HG03066 (cell line): ENCODE results near the gene BCL7A.
A peak's percentile ranks its signal among the peaks of the same experiment; 100 is the strongest.
"Not testable (repeated sequence)": the region's sequence is repeated elsewhere in the genome, so short reads cannot be mapped to it uniquely, and the experiment has no call there.

ENCODE experiments used
- ATAC-seq: cut with Tn5 transposase; IDR thresholded peaks from one replicate; pipeline ENCODE4 v1.9.1; 2021; ENCODE audit warnings: low read depth; ENCODE audit not compliant: unreplicated experiment

Gene BCL7A

DNA sequence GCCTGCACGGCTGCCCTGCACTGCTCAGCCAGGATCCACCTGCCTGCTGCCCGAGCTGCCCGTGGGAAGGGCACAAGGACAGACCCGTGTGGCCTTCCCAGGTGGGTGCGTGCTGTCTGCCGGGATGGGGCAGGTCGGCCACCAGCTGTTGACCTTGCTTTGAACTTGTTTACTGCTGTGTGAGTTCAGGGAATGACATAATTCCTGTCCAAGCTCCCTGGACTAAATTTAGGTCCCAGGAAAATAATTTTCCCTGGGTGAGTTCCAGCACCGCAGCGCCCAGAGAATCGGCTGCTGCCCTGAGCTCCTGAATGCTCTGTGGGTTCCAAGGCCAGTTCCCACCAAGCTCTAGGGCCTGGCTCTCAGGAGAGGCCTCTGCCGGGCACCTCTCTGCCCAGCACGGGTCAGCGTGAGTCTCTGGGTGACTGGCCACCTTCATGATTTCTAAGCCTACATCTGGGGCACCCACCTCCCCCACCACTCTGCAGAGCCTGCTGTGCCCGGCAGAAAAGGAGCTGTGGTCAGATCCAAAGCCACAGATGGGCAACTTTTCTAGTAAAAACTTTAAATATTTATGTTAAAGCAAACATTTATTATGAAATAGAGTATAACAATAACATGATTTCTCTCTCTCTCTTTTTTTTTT is 29.7 kb downstream of the BCL7A start:
- no peak for ATAC-seq

DNA sequence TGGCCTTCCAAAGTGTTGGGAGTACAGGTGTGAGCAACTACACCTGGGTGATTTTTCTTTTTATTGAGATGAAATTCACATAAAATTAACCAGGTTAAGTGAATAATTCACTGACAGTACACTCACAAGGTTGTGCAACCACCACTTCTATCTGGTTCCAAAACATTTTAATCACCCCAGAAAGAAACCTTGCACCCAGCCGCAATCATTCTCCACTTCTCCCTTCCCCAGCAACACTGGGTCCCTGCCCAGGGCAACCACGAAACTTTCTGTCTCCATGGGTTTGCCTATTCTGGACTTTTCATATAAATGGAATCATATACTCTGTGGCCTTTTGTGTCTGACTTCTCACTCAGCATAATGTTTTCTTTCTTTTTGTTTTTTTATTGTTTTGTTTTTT is 30.6 kb downstream of the BCL7A start:
- ATAC-seq = no peak

DNA sequence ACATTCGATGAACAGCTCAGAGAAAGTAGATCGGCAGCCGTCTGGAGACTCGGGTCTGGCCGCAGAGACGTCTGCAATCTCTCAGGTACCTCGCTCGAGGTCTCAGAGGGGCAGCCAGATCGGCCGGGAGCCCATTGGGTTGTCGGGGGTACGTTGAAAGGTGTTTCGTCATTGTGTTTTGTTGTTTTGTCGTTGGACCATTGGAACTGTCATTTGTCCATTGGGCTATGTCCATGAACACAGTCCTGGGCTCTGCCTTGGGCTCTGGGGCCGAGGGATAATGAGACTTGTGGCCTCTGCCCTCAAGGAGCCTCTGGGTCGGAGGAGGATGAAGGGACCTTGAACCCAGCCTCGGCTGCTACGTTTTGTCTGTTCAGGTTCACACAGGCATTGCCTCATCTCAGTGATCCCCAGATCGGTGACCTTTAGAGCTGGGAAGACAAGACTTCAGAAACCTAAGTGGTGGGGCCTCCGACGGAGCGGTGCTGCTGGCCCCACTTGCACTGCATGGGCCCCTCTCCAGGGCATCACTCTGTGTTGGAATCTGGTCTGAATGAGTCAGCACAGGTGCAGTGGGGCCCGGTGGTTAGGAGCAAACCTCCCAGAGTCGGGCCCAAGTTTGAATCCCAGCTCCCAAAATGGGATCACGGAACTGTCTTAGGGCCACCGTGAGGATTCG is 33.3 kb downstream of the BCL7A start:
- no peak for ATAC-seq

DNA sequence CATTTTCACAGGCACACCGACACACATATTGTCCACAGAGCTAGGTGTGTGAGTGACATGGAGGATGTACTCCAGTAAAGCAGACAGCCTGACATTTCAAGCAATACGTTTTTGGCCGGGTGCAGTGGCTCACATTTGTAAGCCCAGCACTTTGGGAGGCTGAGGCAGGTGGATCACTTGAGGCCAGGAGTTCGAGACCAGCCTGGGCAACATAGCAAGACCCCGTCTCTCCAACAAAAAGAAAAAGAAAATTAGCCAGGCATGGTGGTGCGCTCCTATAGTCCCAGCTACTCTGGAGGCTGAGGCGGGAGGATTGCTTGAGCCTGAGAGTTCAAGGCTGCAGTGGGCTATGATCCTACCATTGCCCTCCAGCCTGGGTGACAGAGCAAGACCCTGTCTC is 34.7 kb downstream of the BCL7A start:
- ATAC-seq = not testable (repeated sequence)

DNA sequence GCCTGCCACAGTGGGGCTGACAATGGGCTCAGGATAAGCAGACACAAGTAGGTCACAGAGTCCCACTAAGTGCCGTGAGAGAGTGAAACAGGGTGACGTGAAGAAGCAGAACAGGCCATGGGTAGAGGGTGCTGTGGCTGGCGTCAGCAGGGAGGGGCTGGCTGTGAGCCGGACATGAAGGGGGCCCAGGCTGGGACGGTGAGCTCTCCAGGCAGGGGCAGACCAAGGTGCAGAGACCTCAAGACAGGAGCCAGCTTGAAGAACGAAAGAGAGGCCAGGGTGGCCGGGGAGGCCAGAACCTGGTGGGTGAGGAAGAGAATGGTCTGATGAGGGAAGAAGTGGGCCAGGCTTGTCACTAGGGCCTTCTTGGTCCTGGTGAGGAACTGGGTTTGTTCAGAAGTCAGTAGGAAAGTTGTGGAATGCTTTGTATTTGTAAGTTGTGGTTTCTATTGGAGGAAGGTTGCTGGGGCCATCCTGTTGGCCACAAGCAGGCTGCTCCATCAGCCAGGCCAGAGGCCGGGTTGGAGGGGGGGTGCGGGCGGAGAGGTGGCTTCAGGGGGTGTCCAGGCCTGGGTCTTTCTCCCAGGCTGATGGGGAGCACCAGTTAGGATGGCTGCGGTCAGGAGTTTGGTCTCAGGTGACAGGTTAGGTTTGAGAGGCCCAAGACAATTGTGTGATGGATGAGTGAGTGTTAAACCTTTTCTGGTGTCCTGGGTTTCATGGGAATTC is 35.5 kb downstream of the BCL7A start:
- no peak for ATAC-seq

DNA sequence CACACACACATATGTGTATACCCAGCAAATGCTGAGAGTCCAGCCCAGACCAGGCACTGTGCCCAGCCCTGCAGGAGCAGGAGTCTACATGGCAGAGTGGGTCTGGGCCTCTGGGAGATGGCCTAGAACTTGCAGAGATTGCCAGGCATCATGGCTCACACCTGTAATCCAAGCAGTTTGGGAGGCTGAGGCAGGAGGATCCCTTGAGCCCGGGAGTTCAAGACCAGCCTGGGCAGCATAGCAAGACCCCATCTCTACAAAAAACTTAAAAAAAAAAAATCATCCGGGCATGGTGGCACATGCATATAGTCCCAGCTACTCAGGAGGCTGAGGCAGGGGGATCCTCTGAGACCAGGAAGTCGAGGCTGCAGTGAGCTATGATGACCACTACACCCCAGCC is 36.1 kb downstream of the BCL7A start:
- ATAC-seq = no peak

DNA sequence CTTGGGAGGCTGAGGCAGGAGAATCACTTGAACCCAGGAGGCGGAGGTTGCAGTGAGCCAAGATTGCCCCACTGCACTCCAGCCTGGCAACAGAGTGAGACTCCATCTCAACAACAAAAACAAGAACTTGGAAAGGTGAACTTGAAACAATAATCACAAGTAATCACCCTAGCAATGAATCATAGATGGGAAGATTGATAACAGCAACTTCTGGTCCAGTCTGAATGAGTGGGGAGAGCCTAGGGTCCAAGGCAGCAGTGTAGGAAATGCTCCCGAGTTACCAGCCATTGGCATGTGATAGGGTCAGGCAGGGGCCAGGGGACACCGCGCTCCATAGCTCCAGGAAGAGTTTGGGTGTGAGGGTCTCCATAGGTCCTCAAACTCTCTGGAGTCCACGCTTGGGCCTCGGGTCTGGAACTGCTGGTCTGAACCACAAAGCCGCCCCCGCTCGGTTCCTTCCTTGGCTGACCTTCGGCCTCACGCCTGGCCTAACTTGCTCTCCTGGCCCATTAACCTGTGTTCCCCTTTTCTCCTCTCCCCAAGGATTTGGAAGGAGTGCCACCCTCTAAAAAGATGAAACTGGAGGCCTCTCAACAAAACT is 37.0 kb downstream of the BCL7A start:
- ATAC-seq = no peak

DNA sequence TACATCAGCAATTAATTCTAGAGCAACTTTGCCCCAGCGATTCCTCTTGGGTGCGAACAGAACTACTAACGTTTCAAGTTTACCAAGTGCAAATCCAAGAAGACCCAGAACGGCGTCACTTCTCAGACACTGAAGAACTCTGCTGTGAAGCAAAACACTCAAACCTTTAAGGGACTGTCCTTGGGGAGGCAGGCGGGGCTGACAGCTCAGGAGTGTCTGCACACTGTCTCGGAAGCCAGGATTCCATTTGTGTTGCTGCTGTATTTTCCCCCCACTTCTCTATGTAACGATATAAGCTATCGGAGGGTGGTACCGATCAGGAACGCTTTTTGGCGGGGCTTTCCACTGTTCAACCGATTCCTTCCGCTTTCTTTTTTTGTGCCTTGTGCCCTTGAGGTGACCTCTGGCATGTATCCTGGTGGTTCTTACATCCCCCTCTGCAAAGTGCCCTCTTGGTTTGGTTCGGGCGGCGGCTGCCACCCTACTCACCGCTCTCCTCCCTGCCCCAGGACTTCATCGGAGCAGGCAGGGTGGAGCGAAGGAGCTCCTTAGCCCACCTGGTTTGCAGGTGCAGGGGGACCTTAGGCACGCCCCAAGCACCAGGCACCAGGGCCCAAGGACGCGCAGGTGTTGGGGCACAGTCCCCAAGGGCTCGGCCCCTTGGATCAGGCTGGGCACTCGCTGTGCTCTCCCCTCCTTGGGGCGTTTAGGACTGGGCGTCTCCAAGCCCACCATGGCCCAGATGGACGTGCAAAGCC is 37.7 kb downstream of the BCL7A start:
- ATAC-seq = no peak

DNA sequence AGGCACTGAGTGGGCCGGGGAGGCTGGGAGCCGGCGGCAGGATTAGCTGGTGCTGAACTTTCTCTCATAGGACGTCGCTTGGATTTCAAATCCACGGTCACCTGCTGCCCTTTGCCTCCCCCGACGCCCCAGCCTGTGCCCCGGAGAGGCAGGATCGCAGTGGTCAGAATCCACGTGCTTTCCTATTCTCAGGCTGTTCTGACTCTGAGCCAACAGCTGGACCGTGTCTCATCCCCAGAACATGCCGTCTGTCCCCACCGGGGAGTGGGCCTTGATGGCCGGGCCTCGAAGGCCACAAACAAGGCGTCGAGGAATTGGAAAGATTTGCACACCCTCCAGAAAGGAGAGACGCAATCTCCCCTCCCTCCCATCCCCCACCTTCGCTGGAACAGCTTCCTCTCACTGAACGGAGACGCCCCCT is 38.4 kb downstream of the BCL7A start:
- no peak for ATAC-seq

DNA sequence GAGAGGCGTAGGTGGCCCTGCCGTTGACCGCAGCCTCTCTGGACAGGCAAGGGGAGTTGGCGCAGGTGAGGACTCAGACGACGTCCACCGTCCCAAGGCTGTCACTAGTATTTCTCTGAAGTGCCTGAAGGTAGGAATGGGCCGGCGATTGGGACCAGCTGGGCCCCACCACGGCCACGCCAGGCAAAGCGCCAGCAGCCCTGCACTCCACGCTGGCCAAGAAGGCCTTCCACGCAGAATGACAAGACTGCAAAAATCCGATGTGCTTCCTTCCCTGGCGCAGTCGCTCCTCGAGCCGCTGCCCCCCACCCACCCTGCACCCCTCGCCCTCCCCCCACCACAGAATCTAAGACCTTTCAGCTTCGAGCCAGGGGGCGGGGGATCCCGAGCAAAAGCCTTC is 39.6 kb downstream of the BCL7A start:
- no peak for ATAC-seq

DNA sequence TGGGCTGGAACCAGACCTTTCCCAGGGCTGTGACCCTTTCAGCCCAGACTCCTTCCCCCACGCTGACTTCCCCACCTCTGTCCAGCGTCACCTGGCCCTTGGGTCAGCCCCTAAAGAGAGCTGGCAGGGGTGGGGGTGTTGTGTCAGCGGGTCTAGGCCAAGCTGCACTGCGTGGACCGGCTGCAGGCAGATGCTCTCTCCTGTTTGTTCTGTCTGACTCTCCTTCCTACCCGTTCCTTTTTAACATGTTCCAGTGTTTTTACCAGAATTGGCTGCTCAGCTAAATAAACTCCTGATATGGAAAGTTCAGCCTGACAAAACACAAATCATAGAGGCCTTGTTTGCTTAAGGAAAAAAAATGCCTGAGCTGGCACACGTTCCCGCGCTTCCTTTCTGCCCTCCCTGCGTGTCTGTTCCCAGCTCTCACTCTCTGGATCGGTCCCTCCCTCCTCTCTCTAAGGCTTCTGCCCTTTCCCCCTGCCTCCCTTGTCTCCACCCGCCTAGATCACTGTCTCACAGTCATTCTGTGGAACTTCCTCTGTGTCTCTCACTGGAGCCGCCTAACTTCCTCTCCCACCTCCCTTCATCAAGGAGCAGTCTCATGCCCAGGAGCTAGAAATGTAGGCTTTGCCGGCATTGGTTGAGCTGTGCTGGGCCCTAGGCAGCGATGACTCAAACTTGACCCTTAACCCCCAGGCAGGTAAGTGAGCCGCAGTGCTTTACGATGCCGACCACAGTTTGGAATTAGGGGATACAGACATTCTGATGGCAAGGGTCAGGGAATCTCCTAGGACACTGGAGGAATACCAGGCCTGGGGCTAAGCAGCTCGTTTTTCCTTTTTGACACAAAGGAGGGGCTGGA is 41.4 kb downstream of the BCL7A start:
- ATAC-seq = no peak

DNA sequence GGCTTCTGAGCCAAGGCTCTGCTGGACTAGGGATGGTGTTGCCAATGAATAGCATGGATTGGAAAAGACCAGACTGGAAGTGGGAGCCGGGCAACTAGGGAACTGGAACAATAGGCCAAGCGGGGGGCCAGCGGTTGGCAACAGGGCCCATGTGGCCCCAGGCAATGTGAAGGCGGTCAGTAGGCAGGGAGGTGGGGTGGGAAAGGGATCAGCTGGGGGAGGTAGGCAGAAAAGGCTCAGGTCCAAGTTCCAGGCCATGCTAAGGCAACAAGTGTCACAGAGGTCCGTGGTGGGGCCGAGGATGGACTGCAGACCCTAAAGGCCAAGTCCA is 42.0 kb downstream of the BCL7A start:
- ATAC-seq = no peak

DNA sequence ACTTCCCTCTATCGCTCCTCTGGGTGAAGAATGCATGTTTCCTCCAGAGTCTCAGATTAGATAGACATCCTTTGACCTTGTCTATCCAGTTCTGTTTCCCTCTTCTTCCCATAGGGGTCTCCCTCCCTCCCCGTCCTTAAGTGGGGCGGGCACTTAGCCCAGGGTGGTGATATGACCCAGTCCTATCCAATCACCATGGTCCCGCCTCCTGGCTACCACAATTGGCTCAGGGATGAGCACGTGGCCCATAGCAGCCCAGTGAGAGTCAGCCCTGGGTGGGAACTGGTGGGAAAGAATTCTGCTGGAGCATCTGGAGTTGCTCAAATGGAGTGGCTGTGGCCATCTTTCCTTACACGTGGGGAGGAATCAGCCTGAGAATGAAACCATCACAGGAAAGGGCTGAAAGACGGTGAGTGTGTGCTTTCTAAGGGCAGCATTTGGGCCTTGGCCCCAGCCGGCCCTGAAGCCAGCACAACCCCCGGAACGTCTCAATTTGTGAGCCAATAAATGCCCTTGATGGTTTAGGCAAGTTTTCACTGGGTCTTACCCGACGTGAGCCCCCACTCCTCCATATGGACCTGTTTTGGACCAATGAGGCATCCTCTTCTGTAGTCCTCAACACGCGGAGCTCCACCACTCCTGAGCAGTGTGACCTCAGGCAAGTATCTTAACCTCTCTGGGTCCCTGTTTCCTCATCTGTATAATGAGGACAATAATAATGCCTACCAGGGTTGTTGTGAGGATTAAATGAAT is 42.5 kb downstream of the BCL7A start:
- no peak for ATAC-seq

DNA sequence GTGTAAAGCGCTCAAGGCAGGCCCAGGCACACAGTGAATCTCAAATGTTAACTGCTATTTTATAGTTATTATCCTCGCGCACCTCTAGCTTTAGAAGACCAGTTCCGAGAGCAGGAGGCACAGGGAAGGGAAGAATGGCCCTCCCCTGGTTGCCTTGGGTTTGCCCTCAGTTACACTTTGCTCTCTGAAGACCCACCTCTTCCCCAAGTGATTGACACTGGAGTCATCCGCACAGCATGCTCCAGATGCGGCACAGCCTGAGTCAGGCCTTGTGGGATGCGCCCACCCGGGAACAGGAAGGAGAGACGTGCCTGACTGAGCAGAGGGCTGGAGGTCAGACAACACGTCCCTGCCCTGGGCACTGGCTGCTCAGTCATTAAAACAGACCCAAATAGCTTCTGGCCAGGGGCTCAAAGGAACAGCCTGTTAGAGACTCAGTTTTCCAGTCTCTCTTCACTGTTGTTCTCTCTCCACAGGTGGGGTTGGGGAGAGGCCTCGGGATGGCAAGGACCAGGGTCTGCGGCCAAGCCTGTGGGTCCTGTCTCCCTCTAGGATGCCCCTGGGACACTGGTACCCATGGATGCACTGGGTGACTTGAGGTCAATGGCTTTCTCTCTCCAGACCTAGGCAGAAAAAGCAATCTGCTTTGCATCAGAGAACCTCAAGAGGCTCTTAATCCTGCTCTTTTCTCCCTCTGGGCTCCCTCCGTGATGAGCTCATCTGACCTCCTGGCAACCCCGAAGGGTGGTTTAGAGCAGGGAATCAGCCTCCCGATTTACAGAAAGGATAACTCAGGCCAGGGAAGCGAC is 43.3 kb downstream of the BCL7A start:
- no peak for ATAC-seq

DNA sequence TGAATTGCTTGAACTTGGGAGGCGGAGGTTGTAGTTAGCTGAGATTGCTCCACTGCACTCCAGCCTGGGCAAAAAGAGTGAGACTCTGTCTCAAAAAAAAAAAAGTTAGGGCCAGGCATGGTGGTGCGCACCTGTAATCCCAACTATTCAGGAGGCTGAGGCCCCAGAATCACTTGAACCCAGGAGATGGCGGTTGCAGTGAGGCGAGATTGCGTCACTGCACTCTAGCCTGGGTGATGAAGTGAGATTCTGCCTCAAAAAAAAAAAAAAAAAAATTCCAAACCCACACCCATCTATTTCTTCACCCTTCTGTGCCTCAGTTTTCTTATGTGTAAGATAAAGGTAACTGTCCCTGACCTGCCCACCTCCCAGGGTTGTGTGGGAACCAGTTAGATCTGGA is 45.9 kb downstream of the BCL7A start:
- ATAC-seq = no peak

DNA sequence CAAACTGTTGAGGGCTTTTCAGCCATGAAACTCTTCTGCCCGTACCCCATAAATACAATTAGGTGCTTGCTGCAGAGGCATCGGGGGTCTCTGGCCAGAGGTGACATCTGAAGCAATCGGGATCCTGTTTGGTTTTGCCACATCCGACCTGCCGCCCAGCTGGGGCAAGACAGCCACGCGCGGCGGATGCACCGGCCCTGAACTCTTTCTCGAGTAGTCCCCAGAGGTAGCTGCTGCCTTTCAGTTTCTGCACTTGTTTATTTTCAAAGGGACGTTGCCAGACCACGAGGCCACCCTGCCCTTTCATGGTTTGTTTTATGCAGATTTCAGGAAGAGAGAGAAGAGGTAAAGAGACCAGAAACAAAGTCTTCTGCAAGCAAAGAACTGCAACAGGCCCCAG is 46.3 kb downstream of the BCL7A start:
- peak; percentile 84 for ATAC-seq

DNA sequence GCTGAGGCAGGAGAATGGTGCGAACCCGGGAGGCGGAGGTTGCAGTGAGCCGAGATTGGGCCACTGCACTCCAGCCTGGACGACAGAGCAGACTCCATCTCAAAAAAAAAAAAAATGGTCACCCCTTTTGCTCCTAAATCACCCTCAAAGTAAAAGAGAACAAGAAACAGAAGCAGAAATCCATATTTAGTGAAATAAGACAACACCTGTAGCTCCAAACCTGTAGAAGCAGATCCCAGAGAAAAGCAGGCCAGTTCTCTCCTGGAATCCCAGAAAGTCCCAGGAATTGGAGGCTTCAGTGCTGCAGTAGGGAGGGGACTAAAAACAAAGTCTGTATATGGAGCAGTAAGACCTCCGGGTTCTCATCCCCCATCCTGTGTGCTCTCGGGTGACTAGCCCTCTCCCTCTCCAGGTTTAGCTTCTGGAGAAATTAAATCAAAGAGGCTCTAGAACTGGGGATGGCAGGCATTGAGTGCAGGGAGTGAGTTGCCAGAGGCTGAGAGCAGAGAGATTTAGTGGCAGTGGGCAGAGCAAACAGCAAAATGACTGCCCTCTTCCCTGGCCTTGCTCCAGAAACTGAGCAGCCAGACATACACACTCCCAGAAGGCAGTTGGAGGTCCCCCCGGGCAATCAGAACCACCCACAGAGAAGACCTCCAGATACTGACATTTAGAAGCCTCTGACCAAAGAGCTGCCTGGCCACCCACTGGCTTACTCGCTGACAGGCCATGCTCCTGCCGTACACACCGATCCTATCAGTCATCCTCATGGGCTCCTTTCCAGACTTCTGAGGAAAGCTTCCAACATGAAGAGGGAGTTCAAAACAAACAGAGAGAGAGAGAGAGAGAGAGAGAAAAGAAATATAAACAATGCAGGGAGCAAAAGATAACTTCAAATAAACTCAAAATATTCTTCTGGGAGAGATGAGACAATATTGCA is 50.6 kb downstream of the BCL7A start:
- ATAC-seq = no peak
